ENCODE results near the gene KIF26B. TPM values are rescaled to one million over a fixed set of nuclear protein-coding genes. Genes with fewer than 3 reads are reported as not detected.

KIF26B gene
- polyA plus RNA-seq, 1 donor (not counting 4 experiments of a cell fraction or from before 2014, with no cell fraction given) = 0.58 TPM

DNA sequence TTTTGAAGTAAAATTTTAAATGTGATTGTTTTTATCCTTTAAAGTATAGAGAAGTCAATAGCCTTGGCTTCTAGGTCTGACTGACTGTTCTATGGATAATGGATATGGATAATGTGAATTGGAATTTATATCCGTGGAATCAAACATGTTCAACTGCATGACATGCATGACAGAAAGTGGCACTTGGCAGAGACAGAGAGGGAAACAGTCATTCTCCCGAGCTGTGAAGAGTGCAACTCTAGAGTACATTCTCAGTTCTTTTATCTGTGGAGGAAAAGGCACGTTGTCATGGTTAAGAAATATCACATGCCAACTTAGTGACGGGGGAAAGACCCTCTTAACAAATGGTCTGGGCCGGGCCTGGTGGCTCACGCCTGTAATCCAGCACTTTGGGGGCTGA lies 67.0 kb downstream of the KIF26B start:
- dilution Hi-C loops (cut with MboI; ENCODE audit: extremely low pct_ligation_motif_present, low sequenced_read_pairs) = no loop called here
- Histone ChIP-seq H3K4me1 (ENCODE audit: control insufficient read depth, extremely low read depth, insufficient read depth, low read length) (no peaks in the 10 kb centered on the region), H3K27me3 (ENCODE audit: control insufficient read depth, extremely low read depth, insufficient read depth, low read length) (no peaks in the 10 kb centered on the region), H3K9me3 (ENCODE audit: control insufficient read depth, low read depth, low read length) (no peaks in the 10 kb centered on the region), H3K9me1 (ENCODE audit: control insufficient read depth, extremely low read depth, insufficient read depth, low read length) (no peaks in the 10 kb centered on the region), H3K27ac (ENCODE audit: control insufficient read depth, insufficient read depth, low read length) (no peak overlapping the region), H3K36me3 (ENCODE audit: control insufficient read depth in 2 of 2, extremely low read depth in 1 of 2, insufficient read depth in 2 of 2, low read length in 2 of 2) (no peaks in the 10 kb centered on the region), H2AFZ (ENCODE audit: control insufficient read depth, low read length) (no peak overlapping the region), H3K9ac (ENCODE audit: control insufficient read depth, extremely low read depth, insufficient read depth, low read length) (no peak overlapping the region), H3K79me2 (ENCODE audit: control insufficient read depth, insufficient read depth, low read length) (no peaks in the 10 kb centered on the region), H3K4me2 (ENCODE audit: control insufficient read depth, extremely low read depth, insufficient read depth, low read depth, low read length) (no peak overlapping the region), H3K4me3 (ENCODE audit: control insufficient read depth in 2 of 3, extremely low read depth in 1 of 3, insufficient read depth in 2 of 3, low read depth in 1 of 3, low read length in 3 of 3) (no peak overlapping the region), H4K20me1 (ENCODE audit: control insufficient read depth, extremely low read depth, insufficient read depth, low read length) (no peaks in the 10 kb centered on the region)
- no peak for TF ChIP-seq EZH2 (IDR thresholded peaks at IDR 0.05; ENCODE audit: low read length)
- TF ChIP-seq, protein P1, sequence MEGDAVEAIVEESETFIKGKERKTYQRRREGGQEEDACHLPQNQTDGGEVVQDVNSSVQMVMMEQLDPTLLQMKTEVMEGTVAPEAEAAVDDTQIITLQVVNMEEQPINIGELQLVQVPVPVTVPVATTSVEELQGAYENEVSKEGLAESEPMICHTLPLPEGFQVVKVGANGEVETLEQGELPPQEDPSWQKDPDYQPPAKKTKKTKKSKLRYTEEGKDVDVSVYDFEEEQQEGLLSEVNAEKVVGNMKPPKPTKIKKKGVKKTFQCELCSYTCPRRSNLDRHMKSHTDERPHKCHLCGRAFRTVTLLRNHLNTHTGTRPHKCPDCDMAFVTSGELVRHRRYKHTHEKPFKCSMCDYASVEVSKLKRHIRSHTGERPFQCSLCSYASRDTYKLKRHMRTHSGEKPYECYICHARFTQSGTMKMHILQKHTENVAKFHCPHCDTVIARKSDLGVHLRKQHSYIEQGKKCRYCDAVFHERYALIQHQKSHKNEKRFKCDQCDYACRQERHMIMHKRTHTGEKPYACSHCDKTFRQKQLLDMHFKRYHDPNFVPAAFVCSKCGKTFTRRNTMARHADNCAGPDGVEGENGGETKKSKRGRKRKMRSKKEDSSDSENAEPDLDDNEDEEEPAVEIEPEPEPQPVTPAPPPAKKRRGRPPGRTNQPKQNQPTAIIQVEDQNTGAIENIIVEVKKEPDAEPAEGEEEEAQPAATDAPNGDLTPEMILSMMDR (optimal IDR thresholded peaks at IDR 0.05 in 1 of 3, IDR thresholded peaks at IDR 0.05 in 1 of 3, conservative IDR thresholded peaks at IDR 0.05 in 1 of 3; ENCODE audit: extremely low read depth in 1 of 3, insufficient read depth in 2 of 3, low read length in 3 of 3) = no peak
- DNase-seq (ENCODE audit: low read depth, low spot score) (no peak), FAIRE-seq (no peak)

DNA sequence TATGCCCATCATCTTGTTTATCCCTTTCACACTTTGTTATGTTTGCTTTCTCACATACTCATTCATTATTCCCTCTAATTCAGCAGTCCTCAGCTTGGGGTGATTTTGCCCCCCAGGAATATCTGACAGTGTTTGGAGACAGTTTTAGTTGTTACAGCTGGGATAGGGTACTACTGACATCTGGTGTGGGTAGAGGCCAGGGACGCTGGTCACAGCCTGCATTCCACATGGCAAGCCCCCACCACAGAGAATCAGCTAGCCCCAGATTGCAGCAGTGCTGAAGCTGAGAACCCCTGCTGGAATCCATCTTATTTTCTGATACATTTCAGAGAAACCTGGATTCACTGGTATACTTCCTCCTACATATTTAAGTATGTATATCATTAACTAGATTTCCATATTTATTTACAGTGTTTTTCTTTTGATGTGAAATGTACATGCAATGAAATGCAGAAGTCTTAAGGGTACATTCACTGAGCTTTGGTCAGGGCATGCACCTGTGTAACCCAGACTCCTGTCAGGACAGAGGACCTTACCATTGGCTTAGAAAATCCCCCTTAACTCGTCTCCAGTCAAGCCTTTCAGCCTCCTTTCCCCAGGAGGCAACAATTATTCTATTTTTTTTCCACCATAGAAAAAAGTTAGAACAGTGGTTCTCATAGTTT lies 68.3 kb downstream of the KIF26B start:
- DNase-seq (ENCODE audit: low read depth, low spot score) (no peak), FAIRE-seq (no peak)
- Histone ChIP-seq H2AFZ (ENCODE audit: control insufficient read depth, low read length) (no peak overlapping the region), H3K9ac (ENCODE audit: control insufficient read depth, extremely low read depth, insufficient read depth, low read length) (no peak overlapping the region), H3K9me1 (ENCODE audit: control insufficient read depth, extremely low read depth, insufficient read depth, low read length) (no peaks in the 10 kb centered on the region), H3K4me1 (ENCODE audit: control insufficient read depth, extremely low read depth, insufficient read depth, low read length) (no peaks in the 10 kb centered on the region), H3K27ac (ENCODE audit: control insufficient read depth, insufficient read depth, low read length) (no peak overlapping the region), H3K4me3 (ENCODE audit: control insufficient read depth in 2 of 3, extremely low read depth in 1 of 3, insufficient read depth in 2 of 3, low read depth in 1 of 3, low read length in 3 of 3) (no peak overlapping the region), H3K9me3 (ENCODE audit: control insufficient read depth, low read depth, low read length) (no peaks in the 10 kb centered on the region), H3K4me2 (ENCODE audit: control insufficient read depth, extremely low read depth, insufficient read depth, low read depth, low read length) (no peak overlapping the region), H3K36me3 (ENCODE audit: control insufficient read depth in 2 of 2, extremely low read depth in 1 of 2, insufficient read depth in 2 of 2, low read length in 2 of 2) (no peaks in the 10 kb centered on the region), H3K79me2 (ENCODE audit: control insufficient read depth, insufficient read depth, low read length) (no peaks in the 10 kb centered on the region), H3K27me3 (ENCODE audit: control insufficient read depth, extremely low read depth, insufficient read depth, low read length) (no peaks in the 10 kb centered on the region), H4K20me1 (ENCODE audit: control insufficient read depth, extremely low read depth, insufficient read depth, low read length) (no peaks in the 10 kb centered on the region)
- dilution Hi-C loops (cut with MboI; ENCODE audit: extremely low pct_ligation_motif_present, low sequenced_read_pairs) = no loop called here
- TF ChIP-seq EZH2 (IDR thresholded peaks at IDR 0.05; ENCODE audit: low read length) = no peak
- TF ChIP-seq, protein P1 (optimal IDR thresholded peaks at IDR 0.05 in 1 of 3, IDR thresholded peaks at IDR 0.05 in 1 of 3, conservative IDR thresholded peaks at IDR 0.05 in 1 of 3; ENCODE audit: extremely low read depth in 1 of 3, insufficient read depth in 2 of 3, low read length in 3 of 3) = no peak
